ENCODE data around the gene TOMM5.

Gene TOMM5

DNA sequence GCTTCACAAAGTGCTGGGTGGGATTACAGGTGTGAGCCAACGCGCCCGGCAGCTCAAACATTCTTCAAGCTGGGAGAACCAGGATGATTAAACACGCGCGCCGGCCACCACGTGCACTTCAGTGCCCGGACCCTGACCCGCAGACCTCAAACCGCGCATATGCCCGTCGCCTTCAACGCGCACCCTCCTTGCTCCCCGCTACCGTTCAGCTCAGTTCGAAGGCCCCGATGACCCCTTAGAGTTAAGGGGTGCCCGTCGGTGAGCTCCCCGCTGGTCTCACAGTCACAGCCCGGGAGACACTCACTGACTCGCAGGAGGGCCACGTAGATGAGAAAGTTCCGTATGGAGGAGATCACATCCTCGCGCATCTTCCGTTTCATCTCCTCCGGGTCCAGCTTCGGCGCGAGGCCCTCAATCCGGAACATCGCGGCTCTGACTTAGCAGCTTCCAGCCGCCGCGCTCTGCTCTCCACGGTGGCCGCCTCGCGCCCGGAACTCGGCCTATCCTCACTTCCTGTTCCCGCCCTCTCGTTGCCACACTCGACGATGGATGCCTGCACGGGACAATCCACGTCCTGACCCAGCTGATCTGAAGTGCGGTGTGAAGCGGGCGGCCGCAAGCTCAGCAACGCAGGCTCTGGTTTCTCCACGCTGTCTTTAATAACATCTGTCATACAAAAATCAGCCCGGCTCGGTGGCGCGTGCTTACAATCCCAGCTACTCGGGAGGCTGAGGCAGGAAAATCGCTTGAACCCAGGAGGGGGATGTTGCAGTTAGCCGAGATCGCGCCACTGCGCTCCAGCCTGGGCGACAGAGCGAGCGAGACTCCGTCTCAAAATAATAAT lies at the start of gene TOMM5:
TOMM5 (minus strand) TSS at position 490 of the 844 bp plus-strand sequence; CDS start at position 425, 65 bp downstream.
- DNase-seq = peak; percentile 87 to 92

DNA sequence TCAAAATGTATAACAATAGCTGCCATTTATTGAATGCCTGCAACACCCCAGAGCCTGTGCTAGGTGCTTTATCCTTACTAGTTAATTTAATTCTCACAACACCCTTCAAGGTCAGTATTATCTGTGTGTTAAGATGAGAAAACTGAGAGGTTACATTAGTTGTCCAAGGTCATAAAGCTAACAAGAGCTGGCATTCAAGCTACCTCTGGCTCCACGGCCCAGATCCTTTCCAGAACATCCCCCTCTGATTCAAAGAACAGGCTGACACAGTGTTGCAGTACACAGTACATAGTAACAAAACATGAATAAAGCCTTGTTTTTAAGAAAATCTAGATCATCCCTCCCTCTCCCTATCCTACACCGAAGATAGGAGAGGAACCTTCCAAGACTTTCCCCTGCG lies 48.9 kb upstream of the TOMM5 start:
- no peak for DNase-seq

DNA sequence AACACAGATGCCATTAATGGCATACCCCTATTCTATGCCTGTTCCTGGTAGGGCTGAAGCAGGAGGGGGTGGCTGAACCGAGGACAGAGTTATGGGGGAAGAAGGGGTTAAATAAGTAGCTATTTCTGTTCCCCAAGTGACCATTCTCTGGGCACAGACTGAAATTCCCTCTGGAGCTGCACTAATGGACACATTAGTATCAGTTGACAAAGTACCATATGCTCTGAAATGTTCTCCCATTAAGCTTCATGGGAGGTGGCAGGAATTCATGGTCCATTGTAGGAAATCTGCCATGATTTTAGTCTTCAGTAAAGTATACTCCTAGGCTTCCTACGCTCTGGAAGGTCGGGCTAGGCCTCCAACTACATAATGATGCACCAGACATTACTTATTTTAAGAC lies 47.8 kb upstream of the TOMM5 start:
- DNase-seq = no peak

DNA sequence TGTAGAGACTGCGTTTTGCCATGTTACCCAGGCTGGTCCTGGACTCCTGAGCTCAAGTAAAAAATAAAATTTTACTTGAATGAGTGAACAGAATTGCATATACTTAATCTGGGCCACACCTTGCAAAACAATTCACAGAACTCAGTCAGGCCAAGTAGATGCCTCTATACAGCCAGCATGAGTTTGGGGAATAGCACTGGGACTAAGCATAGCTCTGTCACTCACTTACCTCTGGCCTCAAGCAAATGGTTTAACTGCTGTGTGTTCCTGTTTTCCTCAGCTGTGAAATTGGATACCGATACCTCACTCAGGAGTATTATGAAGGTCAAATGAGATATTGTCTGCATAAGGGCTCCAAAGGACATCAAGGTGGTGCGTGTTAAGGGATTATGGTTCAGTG lies 47.4 kb upstream of the TOMM5 start:
- no peak for DNase-seq

DNA sequence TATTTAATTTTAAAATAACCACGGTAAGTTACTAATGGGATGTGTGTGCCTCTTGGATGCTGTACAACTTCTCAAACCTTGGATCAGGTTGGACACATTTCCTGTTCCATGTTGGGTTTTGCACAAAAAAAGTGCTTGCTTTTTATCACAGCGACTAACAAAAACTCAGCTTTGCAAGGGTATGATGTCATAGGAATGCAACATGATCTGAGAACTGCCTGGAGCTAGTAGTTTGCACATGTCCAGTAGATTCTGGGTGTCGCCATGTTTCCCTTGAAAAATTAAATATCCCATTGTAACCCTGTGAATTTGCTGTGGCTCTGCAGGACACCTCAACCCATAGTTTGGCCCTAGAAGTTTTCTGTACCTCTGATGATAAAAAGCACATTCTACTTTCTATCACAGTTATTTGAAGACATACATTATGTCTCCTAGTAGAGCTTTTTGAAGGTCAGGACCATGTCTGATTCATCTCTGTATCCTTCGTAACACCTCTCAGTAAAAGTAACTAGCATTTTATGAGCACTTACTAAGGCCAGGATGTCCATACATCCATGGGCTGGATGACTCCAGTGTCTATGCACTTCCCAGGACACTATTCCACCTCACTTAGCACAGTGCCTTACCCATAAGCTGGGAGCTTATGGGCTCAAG lies 46.8 kb upstream of the TOMM5 start:
- no peak for DNase-seq

DNA sequence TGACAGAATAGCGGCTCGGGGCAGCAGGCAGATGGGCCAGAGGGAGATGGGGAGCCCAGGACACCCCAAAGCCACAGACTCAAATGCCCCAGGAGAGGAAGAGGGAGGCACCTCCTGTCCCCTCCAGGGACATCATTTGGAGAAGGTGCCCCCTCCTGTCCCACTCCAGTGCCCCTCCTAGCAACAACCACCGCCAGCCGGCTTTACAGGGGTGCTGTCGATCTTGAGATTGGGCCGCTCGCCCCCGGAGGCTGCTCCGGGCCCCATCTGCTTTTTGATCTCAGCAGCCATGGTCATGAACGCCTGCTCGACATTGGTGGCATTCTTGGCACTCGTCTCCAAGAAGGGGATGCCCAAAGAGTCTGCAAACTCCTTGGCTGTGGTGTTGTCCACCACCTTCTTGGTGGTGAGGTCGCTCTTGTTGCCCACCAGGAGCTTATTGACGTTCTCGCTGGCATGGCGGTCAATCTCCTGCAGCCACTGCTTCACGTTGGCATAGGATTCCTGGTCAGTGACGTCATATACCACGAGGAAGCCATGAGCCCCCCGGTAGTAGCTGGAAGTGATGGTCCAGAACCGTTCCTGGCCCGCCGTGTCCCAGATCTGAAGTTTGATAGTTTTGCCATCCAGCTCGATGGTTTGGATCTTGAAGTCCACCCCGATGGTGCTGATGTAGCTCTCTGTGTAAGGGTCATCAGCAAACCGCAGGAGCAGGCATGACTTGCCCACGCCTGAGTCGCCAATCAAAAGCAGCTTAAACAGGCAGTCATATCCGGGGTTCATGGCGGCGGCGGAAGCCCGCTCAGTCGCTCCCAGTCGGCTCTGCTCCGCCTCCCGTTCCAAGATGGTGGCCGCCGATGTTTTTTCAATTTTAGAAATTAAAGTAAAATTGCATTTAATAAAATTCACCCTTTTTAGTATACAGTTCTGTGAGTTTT lies 44.4 kb upstream of the TOMM5 start:
- DNase-seq = no peak

DNA sequence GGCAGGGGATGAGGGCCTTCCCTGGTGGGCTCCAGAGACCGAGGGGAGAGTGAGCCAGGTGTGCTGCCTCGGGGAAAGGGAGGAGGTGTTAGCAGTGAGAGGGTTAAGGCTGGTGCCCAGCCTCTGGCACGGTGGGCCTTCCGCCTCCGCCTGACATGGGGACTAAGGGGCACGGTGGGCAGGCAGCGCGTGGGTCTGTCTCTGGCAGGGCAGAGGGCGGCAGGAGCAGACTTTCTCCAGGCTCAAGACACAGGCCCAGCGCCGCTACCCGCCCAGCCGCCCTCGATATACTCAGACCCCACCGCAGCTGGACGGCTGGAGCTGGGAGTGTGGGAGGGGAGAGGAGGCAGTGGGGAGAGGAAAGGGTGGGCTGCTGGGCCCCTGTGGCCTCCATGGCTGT lies 43.4 kb upstream of the TOMM5 start:
- no peak for DNase-seq

DNA sequence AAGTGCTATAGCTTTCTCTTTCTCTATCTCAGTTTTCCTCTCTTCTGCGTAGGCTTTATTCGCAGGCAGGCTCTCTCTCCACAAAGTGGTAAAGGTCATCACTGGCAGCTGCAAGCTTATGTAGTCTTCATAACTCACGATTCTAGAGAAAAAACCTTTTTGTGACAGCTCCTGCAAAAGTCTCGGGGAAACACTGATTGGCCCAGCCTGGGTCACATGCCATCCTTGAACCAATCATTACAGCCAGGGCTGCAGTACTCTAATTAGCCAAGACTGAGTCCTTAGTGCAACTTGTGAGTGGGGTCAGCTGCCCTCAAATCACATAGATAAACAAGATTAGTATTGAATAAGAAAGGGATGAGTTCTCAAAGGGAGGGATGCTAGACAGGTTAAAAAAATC lies 40.1 kb upstream of the TOMM5 start:
- DNase-seq = no peak

DNA sequence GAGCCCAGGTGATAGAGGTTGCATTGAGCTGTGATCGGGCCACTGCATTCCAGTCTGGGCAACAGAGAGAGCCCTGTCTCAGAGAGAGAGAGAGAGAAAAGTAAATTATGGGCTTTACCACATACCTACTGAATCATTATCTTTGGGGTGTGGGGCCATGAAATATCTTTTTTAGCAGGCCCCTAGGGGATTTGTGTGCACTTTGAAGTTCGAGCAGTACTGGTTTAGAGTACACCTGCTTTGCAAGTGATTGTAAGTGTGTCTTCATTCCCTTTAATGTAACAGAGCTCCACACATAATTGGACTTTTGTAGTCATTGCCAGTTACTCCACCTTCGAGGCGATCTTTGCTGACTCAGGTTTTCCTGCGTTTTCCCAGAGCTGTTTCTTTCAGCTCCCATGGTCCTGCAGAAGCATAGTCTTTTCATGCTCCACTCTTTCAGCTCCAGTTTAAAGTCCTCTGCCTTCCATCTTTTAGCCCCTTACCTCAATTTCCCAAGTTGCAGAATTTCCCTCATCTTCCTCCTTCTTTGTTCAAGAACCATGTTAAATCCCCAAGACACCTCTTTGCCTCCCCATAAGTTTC lies 34.4 kb upstream of the TOMM5 start:
- peak in 1 of 2 experiments; percentile 27 for DNase-seq

DNA sequence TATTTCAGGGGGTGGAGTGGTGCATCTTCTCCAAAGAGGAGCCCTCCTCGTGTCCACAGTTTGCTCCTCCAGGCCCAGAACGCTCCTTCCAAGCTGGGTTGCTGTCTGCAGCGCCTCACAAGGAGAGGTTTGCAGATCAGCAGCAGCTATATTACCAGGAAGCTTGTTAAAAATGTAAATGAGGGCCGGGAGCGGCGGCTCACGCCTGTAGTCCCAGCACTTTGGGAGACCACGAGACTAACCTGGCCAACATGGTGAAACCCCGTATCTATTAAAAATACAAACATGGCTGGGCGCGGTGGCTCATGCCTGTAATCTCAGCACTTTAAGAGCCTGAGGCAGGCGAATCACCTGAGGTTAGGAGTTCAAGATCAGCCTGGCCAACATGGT lies 33.4 kb upstream of the TOMM5 start:
- no peak for DNase-seq

DNA sequence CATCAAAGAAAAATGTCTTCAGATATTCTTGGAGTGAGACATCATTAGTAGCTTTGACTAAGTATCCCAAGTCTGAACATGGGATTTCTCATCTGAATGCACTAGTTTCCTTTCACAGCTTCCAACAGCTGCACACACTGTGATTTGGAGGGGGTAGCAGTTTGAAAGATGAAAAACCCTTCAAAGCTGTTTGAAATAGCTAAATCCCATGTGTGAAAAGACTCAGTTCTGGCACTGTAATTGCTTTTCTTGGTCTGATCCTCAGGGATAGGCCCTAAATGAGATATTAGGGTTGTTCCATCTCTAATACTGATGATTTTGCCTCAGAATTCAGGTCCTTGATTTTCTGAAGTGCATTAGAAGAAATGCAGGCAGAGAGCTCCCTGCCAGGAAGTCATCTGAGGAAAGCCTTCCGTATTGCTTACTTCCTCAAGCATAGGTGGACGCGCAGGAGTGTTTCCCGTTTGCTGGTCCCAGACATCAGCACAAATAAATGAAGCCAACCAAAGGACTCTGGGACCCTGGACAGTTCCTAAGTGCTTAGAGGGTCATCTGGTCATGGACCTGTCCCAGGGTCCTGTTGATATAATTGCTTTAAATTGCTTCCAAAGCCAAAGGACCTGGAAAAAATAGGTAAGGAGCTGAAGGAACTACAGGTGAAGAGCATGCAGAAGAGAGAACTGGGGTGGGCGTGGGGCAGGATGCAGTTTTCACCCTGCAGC lies 32.8 kb upstream of the TOMM5 start:
- DNase-seq = no peak

DNA sequence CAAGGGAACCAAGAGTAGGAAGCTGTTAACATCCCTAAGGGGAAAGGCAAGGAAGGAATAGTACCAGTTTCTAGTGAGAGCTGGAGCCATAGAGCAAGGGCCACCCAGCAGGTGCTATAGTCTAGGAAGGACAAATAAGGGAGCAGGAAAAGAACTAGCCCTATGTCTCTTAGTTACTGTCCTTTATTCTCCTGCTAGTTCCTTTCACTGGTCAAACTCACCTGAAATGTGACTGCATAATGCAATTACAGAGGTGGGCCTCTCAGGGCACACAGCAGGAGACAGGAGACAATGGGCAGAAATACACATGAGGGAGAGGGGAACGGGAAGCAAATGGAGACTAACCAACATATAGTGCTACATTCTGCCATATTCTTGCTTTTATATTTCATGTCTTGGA lies 31.7 kb upstream of the TOMM5 start:
- DNase-seq = no peak

DNA sequence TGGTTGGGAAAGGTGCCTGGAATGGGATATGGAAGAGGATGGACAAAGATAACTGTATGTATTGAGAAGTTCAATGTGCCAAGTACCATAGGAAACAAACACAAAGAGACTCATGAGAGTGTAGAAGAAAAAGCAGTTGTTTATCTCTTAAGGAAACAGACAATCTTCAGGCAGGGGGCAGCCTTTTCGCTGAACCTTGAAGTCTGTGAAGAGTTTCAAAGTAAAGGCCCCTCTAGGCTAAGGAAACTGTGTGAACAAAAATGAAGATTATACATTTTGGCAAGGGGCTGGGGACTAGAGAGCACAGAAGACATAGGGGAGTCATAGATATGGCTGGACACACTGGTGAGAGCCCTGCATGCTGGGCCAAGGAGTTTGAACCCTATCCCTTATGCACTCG lies 30.9 kb upstream of the TOMM5 start:
- no peak for DNase-seq

DNA sequence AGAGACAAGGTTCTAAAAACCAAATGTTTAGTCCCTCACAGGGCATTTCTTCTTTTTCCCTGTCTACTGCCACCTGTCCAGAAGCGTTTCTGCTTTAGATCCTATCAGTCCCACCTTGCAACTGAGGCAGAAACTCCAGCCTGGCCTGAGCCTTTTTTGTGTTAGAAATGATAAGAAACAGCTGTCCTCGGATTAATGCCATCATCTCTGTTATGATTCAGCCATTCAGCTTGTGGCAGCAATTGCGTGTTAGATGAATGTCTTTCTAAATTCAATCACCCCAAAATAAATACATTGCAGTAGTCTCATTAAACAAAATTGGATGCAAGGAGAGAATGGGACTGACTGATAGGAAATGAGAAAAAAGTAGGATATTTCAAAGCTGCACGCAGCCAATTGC lies 30.1 kb upstream of the TOMM5 start:
- no peak for DNase-seq

DNA sequence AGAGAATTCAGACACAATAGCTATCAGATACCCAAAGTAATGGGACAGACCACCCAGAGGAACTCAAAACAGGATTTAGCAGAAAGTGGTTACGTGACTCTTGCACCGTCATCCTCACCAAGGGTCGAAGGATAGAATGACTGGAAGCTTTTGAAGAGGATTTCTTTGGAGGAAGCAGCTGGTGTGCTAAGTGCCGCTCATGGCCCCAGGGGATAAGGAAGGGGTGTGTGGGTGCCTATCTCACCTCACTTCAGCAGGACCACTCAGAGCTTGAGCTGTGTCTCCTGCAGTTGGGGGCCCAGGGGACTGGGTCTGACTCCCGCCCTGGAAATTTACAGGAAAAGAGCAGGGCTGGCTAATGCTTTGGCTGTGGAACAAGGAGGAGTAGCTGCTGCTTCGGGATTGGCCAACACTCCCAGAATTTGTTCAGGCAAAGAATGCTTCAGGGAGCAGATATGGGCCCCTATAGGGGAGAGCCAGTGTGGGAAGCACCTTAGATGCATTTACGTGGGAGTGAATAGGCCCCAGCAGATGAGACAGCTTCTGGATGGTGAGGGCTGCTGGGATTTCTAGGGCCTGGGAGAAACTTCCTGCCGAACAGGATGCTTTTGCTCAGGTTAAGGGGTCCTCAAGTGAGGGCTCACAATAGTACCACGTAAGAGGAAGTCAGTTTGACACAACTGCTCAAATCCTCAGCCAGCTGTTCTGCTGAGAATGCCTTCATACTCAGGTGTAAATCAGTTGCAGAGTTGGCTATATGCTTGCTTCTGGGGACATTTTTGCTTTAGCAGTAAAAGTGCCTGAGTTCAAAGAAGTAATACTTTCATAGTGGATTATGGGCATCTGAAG lies 29.1 kb upstream of the TOMM5 start:
- no peak for DNase-seq

DNA sequence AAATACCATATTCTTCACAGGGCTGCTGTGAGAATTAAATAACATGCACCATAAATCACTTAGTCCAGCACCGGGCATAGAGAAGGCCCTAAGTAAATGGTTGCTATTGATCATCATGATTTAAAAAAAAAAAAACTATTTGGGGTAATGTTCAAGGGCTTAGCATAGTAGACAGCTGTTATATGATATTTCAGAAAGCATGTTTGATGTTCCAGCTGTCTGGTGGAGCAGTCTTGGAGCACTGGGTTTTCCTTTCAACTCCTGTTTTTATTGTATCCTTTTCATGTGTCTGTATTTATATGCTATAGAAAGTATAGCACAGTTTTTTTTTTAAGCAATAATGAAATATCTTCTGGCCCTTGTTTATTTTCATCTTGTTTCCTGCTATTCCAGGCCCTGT lies 28.0 kb upstream of the TOMM5 start:
- no peak for DNase-seq

DNA sequence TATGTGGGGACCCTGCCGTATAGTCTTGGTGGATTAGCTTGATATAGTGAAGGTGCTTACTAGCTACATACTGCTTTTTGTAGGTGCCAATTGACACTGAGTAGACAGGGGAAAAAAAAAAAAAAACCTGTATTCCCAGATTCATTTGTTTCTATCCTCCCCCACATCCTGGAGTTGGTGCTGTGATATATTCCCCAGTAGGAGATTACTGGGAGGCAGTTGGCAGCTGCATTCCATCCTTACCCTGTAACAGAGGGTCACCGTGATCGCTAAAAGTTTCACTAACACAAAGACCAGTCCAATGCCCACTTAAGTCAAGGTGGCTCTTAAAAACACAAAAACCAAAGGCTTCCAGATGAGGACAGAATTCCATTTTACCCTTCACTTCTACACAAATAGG lies 27.4 kb upstream of the TOMM5 start:
- no peak for DNase-seq

DNA sequence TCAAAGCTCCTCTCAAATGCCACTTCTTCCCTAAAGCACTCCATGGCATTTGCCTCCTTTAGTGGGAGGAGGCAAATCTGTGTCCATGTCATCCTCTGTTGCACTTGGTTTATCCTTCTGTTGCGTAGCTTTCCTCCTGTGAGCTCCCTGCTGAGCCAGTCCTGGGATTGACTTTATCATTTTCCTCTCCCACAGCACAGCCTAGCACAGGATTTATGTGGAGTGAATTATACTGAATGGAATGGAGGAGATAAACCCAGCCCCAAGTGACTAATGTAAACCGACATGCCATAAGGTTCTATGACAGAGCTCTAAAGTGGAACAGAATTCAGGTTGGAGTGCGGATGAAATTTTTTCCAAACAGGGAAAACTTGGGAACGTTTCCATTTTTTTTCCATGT lies 26.4 kb upstream of the TOMM5 start:
- no peak for DNase-seq

DNA sequence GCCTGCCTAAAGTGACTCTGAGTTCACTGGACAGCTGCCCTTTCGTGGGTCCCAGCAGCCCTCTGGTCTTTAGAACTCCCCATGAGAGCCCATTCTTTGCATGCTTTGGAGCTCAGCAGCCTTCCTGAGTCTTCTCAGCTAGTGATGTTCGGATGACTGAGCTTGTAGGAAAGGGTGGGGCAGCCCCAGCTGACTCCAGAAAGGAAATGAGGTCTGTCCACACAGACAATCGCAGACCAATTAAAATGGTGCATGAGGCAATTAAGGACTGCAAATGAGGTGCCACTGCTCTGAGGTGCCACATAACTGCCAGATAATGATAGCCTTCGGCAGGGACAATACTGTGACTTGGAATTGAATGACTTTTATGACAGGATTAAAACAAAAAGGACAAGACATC lies 25.4 kb upstream of the TOMM5 start:
- no peak for DNase-seq

DNA sequence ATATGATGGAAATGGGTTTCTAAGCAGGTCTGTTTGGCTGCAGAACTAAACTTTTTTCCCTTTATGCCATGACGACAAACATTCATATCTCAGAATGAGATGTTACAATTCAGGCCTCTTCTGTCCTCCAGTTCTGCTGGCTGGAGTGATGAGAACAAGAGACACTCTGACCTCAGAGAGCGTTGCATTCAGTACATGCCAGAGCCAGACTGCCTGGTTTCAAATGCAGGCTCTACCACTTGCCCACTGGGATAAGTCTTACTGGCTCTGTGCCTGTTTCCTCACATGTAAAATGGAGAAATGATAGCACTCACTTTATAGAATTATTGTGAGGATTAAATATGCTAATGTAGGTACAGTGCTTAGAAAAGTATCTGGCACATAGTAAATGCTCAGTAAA lies 24.8 kb upstream of the TOMM5 start:
- DNase-seq = no peak

DNA sequence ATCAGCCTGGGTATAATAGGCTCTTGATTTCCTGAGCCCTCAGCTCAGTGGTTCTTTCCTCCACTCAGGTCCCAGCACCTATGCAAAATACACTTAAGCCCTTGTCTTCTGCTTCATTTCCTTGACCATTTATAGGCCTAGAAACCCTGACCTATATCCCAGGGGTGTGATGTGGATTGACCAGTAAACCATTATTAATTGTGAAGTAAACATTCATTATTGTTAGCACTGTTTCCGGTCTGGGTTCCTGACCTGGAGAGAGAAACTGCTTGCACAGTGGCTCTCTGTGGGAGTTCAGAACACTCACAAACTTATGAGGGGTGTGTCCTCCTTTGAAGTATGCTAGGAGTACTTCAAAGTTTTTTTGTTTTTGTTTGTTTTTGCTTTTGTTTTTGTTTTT lies 19.6 kb upstream of the TOMM5 start:
- DNase-seq = peak in 1 of 2 experiments; percentile 47

All from NCI-H526 (cell line).